HT-29 (cell line): ENCODE results near the gene KLC1. TPM values are rescaled to one million over a fixed set of nuclear protein-coding genes. Genes with fewer than 3 reads are reported as not detected.

ENCODE experiments used
- DNase-seq: peaks from one replicate; pipeline ENCODE4 v3.0.0-alpha.2; 2015; ENCODE audit warnings: low spot score
- small RNA-seq: library from RNA; depleted of rRNA; stranded (forward); fragments of <200 nt; gene quantifications from one replicate; pipeline ENCODE3, GENCODE V24; 2014
- total RNA-seq: library from RNA; depleted of rRNA; stranded (reverse); fragments of >200 nt; shearing (Covaris generic); gene quantifications from 2 replicates; pipeline ENCODE4 v1.2.3, GENCODE V29; 2014; rRNA removed

KLC1 gene
- total RNA-seq, 1 experiment from 2014 or later = 93.5 TPM

DNA sequence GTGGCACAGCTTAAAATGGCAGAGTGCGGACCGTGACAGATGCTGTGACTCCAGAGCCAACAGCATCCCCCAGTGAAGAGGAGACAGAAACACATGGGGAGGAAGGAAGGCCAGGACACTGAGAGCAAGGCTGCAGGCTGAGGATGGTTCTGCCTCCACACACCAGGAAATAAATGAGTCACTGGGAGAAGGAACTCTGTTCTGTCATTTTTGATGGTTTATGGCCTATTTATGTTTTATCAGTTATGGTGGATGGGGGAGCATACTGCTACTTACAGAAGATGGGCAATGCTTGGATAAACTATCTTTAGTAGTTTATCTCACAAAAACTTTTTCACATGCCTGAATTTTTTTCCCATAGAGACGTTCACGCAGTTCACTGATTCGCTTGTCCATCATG lies 120.4 kb downstream of the KLC1 start:
- no peak for DNase-seq

DNA sequence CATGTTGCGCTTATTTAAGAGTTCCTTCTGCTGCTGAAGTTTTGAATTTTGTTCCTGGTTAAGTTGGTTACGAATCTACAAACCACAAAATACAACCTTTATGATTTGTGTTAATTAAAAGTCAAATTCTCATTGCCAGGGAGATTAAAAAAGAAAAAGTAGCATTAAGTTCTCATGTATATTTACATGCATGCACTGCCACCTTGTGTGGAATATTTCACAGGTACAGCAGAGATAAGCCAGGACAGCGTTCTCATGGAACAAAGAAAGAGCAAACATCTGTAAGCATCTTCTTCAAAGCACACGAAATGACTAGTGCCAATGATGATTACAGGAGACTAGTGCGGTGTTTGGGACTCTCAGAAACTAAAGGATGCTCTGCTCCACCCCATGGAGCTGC lies 120.8 kb downstream of the KLC1 start:
- DNase-seq = no peak

Small RNAs within 50 kb of the gene (small RNA-seq; reads per million reads assigned to genes)
- gene RF00019 = not detected

Other genes starting within 250 kb of the KLC1 start
- 33.2 and 43.0 TPM in 2 replicates for gene MARK3, start 243.8 kb upstream of the KLC1 start, total RNA-seq
- 446 and 513 TPM in 2 replicates for gene CKB, start 106.4 kb upstream of the KLC1 start, total RNA-seq
- gene TRMT61A, start 100.0 kb upstream of the KLC1 start, total RNA-seq = 49.8 and 50.8 TPM in 2 replicates
- 11.7 and 12.1 TPM in 2 replicates for gene BAG5, start 66.6 kb upstream of the KLC1 start, total RNA-seq
- gene COA8, start 66.3 kb upstream of the KLC1 start, total RNA-seq = 11.2 and 15.3 TPM in 2 replicates
- 84.5 and 86.3 TPM in 2 replicates for gene XRCC3, start 86.2 kb downstream of the KLC1 start, total RNA-seq
- gene ZFYVE21, start 86.6 kb downstream of the KLC1 start, total RNA-seq = 37.6 and 40.0 TPM in 2 replicates
- 4.5 and 9.1 TPM in 2 replicates for gene PPP1R13B, start 218.4 kb downstream of the KLC1 start, total RNA-seq